ENCODE data around the gene PKMYT1. TPM values are rescaled to one million over a fixed set of nuclear protein-coding genes. Genes with fewer than 3 reads are reported as not detected.
A peak's percentile ranks its signal among the peaks of the same experiment; 100 is the strongest.

Gene PKMYT1
- total RNA-seq, 1 donor from 2014 or later, result 42.3 TPM

- no peak for DNase-seq (ENCODE audit: extremely low spot score, unreplicated experiment)
Measured at GRCh38 chr16:3026609-3027488, 46.6 kb upstream of the PKMYT1 start.

GRCh38 chr16:3026003-3026378 lies 45.7 kb upstream of the PKMYT1 start:
- no peaks in the 10 kb centered on the region for H3K9me3 Mint-ChIP-seq
- H3K4me3 Mint-ChIP-seq, result peak overlapping the region; percentile 20
- no peak for DNase-seq (ENCODE audit: extremely low spot score, unreplicated experiment)
- H3K4me1 Mint-ChIP-seq (ENCODE audit: unreplicated experiment), result peaks cover 37% of the 10 kb centered on the region
- peaks cover 9% of the 10 kb centered on the region for H3K36me3 Mint-ChIP-seq
- peak overlapping the region; percentile 8 for H3K27ac Mint-ChIP-seq
- TF ChIP-seq CTCF (conservative IDR thresholded peaks at IDR 0.05), result no peak
- H3K27me3 Mint-ChIP-seq, result peaks cover 9% of the 10 kb centered on the region

More at GRCh38 chr16:3026609-3027488, 46.6 kb upstream of the PKMYT1 start:
- H3K27ac Mint-ChIP-seq, result peak overlapping the region; percentile 8
- H3K4me3 Mint-ChIP-seq, result no peak overlapping the region
- peaks cover 12% of the 10 kb centered on the region for H3K27me3 Mint-ChIP-seq
- H3K36me3 Mint-ChIP-seq, result peaks cover 9% of the 10 kb centered on the region
- H3K9me3 Mint-ChIP-seq, result no peaks in the 10 kb centered on the region
- TF ChIP-seq CTCF (conservative IDR thresholded peaks at IDR 0.05), result no peak
- H3K4me1 Mint-ChIP-seq (ENCODE audit: unreplicated experiment), result peaks cover 30% of the 10 kb centered on the region

- Mint-ChIP-seq H3K36me3 (peaks cover 9% of the 10 kb centered on the region), H3K4me1 (ENCODE audit: unreplicated experiment) (peaks cover 37% of the 10 kb centered on the region), H3K9me3 (no peaks in the 10 kb centered on the region), H3K4me3 (peak overlapping the region; percentile 20), H3K27me3 (peaks cover 9% of the 10 kb centered on the region), H3K27ac (no peak overlapping the region)
- TF ChIP-seq CTCF (conservative IDR thresholded peaks at IDR 0.05), result no peak
- DNase-seq (ENCODE audit: extremely low spot score, unreplicated experiment), result no peak
Measured at GRCh38 chr16:3025032-3026002, 45.1 kb upstream of the PKMYT1 start.

- TF ChIP-seq CTCF (conservative IDR thresholded peaks at IDR 0.05), result no peak
- peak; percentile 95 for DNase-seq (ENCODE audit: extremely low spot score, unreplicated experiment)
- H3K27ac Mint-ChIP-seq, result peak within 1 kb of the TSS; percentile 98
- H3K36me3 Mint-ChIP-seq, result peaks cover 5% of the 10 kb centered on the region
- no peaks in the 10 kb centered on the region for H3K9me3 Mint-ChIP-seq
- H3K4me3 Mint-ChIP-seq, result peak within 1 kb of the TSS; percentile 94
- peaks cover 8% of the 10 kb centered on the region for H3K27me3 Mint-ChIP-seq
- H3K4me1 Mint-ChIP-seq (ENCODE audit: unreplicated experiment), result peaks cover 36% of the 10 kb centered on the region
Measured at GRCh38 chr16:3023669-3024478, 43.6 kb upstream of the PKMYT1 start, which contains the start of the genes HCFC1R1 and THOC6. Gene HCFC1R1, minus strand, starts transcription at chr16:3023942. Its CDS starts 1 bp downstream, at chr16:3023941. Gene THOC6, plus strand, starts transcription at chr16:3024035. Its CDS starts 292 bp downstream, at chr16:3024327.

GRCh38 chr16:3023415-3023668 lies 43.1 kb upstream of the PKMYT1 start:
- DNase-seq (ENCODE audit: extremely low spot score, unreplicated experiment), result no peak
- H3K36me3 Mint-ChIP-seq, result peaks cover 5% of the 10 kb centered on the region
- H3K4me3 Mint-ChIP-seq, result peak overlapping the region; percentile 94
- peak overlapping the region; percentile 98 for H3K27ac Mint-ChIP-seq
- H3K4me1 Mint-ChIP-seq (ENCODE audit: unreplicated experiment), result peaks cover 36% of the 10 kb centered on the region
- H3K9me3 Mint-ChIP-seq, result no peaks in the 10 kb centered on the region
- TF ChIP-seq CTCF (conservative IDR thresholded peaks at IDR 0.05), result no peak
- H3K27me3 Mint-ChIP-seq, result peaks cover 8% of the 10 kb centered on the region
